Measurements from ENCODE around the gene DPYD.

The DPYD gene

DNA sequence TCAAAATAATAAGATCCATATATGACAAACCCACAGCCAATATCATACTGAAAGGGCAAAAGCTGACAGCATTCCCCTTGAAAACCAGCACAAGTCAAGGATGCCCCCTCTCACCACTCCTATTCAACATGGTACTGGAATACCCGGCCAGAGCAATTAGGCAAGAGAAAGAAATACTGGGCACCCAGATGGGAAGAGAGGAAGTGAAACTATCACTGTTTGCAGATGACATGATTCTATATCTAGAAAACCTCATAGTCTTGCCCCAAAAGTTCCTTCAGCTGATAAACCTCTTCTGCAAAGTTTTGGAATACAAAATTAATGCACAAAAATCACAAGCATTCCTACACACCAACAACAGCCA lies 756.6 kb downstream of the DPYD start:
- TF ChIP-seq, protein P1, sequence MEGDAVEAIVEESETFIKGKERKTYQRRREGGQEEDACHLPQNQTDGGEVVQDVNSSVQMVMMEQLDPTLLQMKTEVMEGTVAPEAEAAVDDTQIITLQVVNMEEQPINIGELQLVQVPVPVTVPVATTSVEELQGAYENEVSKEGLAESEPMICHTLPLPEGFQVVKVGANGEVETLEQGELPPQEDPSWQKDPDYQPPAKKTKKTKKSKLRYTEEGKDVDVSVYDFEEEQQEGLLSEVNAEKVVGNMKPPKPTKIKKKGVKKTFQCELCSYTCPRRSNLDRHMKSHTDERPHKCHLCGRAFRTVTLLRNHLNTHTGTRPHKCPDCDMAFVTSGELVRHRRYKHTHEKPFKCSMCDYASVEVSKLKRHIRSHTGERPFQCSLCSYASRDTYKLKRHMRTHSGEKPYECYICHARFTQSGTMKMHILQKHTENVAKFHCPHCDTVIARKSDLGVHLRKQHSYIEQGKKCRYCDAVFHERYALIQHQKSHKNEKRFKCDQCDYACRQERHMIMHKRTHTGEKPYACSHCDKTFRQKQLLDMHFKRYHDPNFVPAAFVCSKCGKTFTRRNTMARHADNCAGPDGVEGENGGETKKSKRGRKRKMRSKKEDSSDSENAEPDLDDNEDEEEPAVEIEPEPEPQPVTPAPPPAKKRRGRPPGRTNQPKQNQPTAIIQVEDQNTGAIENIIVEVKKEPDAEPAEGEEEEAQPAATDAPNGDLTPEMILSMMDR (conservative IDR thresholded peaks at IDR 0.05; ENCODE audit: low read depth, low read length): no peak
- no peak overlapping the region for H3K4me3 ChIP-seq (ENCODE audit: low read length)
- DNase-seq (ENCODE audit: low read depth): no peak

DNA sequence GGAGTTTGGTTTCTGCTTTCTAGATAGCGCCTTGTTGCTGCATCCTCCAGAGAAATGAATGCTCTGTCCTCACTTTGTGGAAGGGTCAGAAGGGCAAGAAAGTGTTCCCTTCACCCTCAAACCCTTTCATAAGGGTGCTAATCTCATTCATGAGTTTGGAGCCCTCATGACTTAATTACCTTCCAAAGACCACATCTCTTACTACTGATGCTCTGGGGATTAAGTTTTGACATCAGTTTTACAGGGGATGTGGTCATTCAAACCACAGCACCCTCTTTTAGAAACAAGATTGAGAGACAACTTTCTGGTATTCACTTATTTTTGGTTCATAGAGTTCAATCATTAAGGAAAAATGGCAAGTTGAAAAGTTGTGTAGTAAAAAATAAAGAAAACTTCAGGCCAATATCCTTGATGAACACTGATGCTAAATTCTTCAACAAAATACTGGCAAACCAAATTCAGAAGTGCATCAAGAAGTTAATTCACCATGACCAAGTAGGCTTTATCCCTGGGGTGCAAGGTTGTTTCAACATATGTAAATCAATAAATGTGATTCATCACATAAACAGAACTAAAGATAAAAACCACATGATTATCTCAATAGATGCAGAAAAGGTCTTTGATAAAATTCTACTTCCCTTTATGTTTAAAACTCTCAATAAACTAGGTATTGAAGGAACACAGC lies 757.1 kb downstream of the DPYD start:
- DNase-seq (ENCODE audit: low read depth): no peak
- TF ChIP-seq, protein P1 (conservative IDR thresholded peaks at IDR 0.05; ENCODE audit: low read depth, low read length): no peak
- no peak overlapping the region for H3K4me3 ChIP-seq (ENCODE audit: low read length)

- DNase-seq (ENCODE audit: low read depth): peak; percentile 89
- H3K4me3 ChIP-seq (ENCODE audit: low read length): no peak overlapping the region
- TF ChIP-seq, protein P1 (conservative IDR thresholded peaks at IDR 0.05; ENCODE audit: low read depth, low read length): no peak
Observed at GRCh38 chr1:97160818-97161217, 760.0 kb downstream of the DPYD start.

GRCh38 chr1:97159342-97159741 lies 761.5 kb downstream of the DPYD start:
- TF ChIP-seq, protein P1 (conservative IDR thresholded peaks at IDR 0.05; ENCODE audit: low read depth, low read length): no peak
- DNase-seq (ENCODE audit: low read depth): no peak
- no peak overlapping the region for H3K4me3 ChIP-seq (ENCODE audit: low read length)

DNA sequence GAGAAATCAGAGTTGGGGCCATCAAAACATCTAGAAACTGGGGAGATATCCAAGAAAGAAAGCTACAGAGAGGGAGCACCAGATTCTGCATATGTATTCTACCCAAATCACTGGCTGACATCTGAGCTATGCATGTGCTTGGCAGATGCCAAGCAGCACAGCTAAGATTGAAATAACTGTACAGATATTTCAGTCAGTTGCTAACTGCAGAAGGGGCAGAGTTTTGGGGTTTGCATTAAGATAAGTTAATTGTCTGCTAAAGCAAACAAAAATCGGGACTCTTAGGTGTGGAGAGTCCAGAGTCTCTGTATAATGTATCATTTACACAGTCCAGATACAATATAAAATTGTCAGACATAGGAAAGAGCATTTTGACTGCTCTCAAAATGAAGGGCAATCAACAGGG lies 762.1 kb downstream of the DPYD start:
- no peak for DNase-seq (ENCODE audit: low read depth)
- no peak overlapping the region for H3K4me3 ChIP-seq (ENCODE audit: low read length)
- TF ChIP-seq, protein P1 (conservative IDR thresholded peaks at IDR 0.05; ENCODE audit: low read depth, low read length): no peak

- TF ChIP-seq, protein P1 (conservative IDR thresholded peaks at IDR 0.05; ENCODE audit: low read depth, low read length): no peak
- no peak for DNase-seq (ENCODE audit: low read depth)
- no peak overlapping the region for H3K4me3 ChIP-seq (ENCODE audit: low read length)
Observed at GRCh38 chr1:97157991-97158390, 762.8 kb downstream of the DPYD start.

DNA sequence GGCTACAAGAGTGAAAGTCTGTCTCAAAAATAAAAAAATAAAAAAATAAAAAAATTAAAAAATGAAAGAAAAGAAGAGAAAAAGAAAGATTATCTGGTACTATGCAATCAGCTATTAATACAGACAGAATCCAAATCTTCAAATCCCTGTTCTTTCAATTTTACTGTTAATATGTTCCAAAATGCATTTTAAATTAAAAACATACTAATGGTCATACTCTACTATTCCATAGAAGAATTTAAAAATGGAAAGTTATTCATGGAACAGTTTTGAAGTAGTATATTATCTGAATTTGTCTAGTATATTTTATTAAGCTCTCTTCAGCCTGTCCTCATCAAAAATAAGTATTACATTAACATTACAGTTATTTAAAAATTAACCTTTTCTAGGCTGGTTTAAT lies 769.2 kb downstream of the DPYD start:
- no peak overlapping the region for H3K4me3 ChIP-seq (ENCODE audit: low read length)
- no peak for DNase-seq (ENCODE audit: low read depth)
- TF ChIP-seq, protein P1 (conservative IDR thresholded peaks at IDR 0.05; ENCODE audit: low read depth, low read length): no peak

Measured in retinal pigment epithelial cell (primary cell).